ENCODE results near the gene PLEKHJ1. TPM values are rescaled to one million over a fixed set of nuclear protein-coding genes. Genes with fewer than 3 reads are reported as not detected.

The PLEKHJ1 gene
- total and polyA plus RNA-seq, 2 of the 13 experiments (the other 11 are each of a cell fraction or from before 2014, with no cell fraction given): 70.5 to 130 TPM

GRCh38 chr19:2212861-2213711, 23.0 kb downstream of the PLEKHJ1 start (continued):
- TF ChIP-seq, protein P1, sequence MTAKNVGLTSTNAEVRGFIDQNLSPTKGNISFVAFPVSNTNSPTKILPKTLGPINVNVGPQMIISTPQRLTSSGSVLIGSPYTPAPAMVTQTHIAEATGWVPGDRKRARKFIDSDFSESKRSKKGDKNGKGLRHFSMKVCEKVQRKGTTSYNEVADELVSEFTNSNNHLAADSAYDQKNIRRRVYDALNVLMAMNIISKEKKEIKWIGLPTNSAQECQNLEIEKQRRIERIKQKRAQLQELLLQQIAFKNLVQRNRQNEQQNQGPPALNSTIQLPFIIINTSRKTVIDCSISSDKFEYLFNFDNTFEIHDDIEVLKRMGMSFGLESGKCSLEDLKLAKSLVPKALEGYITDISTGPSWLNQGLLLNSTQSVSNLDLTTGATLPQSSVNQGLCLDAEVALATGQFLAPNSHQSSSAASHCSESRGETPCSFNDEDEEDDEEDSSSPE (CRISPR knock-in tag; IDR thresholded peaks at IDR 0.05): peak; percentile 87
- TF ChIP-seq KLF13 (CRISPR knock-in tag; IDR thresholded peaks at IDR 0.05): no peak
- 0 out of 2 replicates have a peak, but pooled peaks have one; percentile 34 for TF ChIP-seq ZNF740 (CRISPR knock-in tag; IDR thresholded peaks at IDR 0.05)
- peak; percentile 89 for TF ChIP-seq ZNF264 (CRISPR knock-in tag; IDR thresholded peaks at IDR 0.05)
- TF ChIP-seq GMEB2 (CRISPR knock-in tag; IDR thresholded peaks at IDR 0.05; ENCODE audit: low read depth): no peak
- peak; percentile 80; the same call in 1 of the 2 replicates for TF ChIP-seq HDAC2 (CRISPR knock-in tag; IDR thresholded peaks at IDR 0.05)
- TF ChIP-seq IRX3 (CRISPR knock-in tag; IDR thresholded peaks at IDR 0.05; ENCODE audit: borderline replicate concordance, low read depth): peak; percentile 99
- TF ChIP-seq HNF4G (IDR thresholded peaks at IDR 0.05; ENCODE audit: borderline replicate concordance, low read depth, low read length): peak; percentile 85
- peak; percentile 79; the same call in 1 of the 2 replicates for TF ChIP-seq HNF4G (CRISPR knock-in tag; IDR thresholded peaks at IDR 0.05; ENCODE audit: borderline replicate concordance, low read depth)
- TF ChIP-seq, protein P2, sequence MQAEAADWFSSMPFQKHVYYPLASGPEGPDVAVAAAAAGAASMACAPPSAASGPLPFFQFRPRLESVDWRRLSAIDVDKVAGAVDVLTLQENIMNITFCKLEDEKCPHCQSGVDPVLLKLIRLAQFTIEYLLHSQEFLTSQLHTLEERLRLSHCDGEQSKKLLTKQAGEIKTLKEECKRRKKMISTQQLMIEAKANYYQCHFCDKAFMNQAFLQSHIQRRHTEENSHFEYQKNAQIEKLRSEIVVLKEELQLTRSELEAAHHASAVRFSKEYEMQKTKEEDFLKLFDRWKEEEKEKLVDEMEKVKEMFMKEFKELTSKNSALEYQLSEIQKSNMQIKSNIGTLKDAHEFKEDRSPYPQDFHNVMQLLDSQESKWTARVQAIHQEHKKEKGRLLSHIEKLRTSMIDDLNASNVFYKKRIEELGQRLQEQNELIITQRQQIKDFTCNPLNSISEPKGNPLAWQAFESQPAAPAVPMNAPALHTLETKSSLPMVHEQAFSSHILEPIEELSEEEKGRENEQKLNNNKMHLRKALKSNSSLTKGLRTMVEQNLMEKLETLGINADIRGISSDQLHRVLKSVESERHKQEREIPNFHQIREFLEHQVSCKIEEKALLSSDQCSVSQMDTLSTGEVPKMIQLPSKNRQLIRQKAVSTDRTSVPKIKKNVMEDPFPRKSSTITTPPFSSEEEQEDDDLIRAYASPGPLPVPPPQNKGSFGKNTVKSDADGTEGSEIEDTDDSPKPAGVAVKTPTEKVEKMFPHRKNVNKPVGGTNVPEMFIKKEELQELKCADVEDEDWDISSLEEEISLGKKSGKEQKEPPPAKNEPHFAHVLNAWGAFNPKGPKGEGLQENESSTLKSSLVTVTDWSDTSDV (CRISPR knock-in tag; IDR thresholded peaks at IDR 0.05): no peak
- TF ChIP-seq KMT2A (CRISPR knock-in tag; IDR thresholded peaks at IDR 0.05): peak; percentile 71; the same call in 1 of the 2 replicates
- peak; percentile 77; the same call in 1 of the 3 replicates for TF ChIP-seq MXI1 (IDR thresholded peaks at IDR 0.05; ENCODE audit: borderline replicate concordance, low read depth, low read length)
- TF ChIP-seq, protein P3, sequence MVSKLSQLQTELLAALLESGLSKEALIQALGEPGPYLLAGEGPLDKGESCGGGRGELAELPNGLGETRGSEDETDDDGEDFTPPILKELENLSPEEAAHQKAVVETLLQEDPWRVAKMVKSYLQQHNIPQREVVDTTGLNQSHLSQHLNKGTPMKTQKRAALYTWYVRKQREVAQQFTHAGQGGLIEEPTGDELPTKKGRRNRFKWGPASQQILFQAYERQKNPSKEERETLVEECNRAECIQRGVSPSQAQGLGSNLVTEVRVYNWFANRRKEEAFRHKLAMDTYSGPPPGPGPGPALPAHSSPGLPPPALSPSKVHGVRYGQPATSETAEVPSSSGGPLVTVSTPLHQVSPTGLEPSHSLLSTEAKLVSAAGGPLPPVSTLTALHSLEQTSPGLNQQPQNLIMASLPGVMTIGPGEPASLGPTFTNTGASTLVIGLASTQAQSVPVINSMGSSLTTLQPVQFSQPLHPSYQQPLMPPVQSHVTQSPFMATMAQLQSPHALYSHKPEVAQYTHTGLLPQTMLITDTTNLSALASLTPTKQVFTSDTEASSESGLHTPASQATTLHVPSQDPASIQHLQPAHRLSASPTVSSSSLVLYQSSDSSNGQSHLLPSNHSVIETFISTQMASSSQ (IDR thresholded peaks at IDR 0.05; ENCODE audit: low read depth): no peak
- TF ChIP-seq, protein P3 (CRISPR knock-in tag; IDR thresholded peaks at IDR 0.05; ENCODE audit: borderline replicate concordance): 0 out of 2 replicates have a peak, but pooled peaks have one; percentile 56
- TF ChIP-seq, protein P4, sequence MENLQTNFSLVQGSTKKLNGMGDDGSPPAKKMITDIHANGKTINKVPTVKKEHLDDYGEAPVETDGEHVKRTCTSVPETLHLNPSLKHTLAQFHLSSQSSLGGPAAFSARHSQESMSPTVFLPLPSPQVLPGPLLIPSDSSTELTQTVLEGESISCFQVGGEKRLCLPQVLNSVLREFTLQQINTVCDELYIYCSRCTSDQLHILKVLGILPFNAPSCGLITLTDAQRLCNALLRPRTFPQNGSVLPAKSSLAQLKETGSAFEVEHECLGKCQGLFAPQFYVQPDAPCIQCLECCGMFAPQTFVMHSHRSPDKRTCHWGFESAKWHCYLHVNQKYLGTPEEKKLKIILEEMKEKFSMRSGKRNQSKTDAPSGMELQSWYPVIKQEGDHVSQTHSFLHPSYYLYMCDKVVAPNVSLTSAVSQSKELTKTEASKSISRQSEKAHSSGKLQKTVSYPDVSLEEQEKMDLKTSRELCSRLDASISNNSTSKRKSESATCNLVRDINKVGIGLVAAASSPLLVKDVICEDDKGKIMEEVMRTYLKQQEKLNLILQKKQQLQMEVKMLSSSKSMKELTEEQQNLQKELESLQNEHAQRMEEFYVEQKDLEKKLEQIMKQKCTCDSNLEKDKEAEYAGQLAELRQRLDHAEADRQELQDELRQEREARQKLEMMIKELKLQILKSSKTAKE (CRISPR knock-in tag; IDR thresholded peaks at IDR 0.05; ENCODE audit: borderline replicate concordance): no peak
